GM10266 (cell line): ENCODE measurements around the gene FSCN2.

Experiments used
- DNase-seq: peaks from one replicate; pipeline ENCODE4 v3.0.0; 2012; ENCODE audit errors: extremely low spot score
- TF ChIP-seq, protein P1 (sequence below): IDR thresholded peaks from 2 replicates; pipeline ENCODE4 v1.5.1; 2012; ENCODE audit warnings: mild to moderate bottlenecking, low read depth; ENCODE audit not compliant: control insufficient read depth, insufficient read depth; ENCODE audit errors: missing control alignments

The FSCN2 gene

DNA sequence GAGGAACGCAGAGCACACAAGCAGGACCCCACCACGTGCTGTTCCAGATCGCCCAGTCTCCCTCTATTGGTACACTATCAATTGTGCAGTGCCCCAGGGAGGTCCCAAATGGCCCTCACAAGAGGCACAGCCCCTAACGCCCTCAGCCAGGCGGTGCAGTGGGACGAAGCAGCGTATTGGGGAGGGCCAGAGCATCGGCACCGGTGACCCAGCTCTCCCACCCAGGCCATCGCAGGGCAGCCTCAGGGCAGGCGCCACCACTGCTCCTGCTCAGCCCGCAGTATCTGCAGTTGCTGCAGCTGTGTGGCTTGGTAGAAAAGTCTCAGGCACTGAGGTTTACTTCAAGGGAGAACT lies 29.9 kb downstream of the FSCN2 start:
- no peak for DNase-seq
- TF ChIP-seq, protein P1, sequence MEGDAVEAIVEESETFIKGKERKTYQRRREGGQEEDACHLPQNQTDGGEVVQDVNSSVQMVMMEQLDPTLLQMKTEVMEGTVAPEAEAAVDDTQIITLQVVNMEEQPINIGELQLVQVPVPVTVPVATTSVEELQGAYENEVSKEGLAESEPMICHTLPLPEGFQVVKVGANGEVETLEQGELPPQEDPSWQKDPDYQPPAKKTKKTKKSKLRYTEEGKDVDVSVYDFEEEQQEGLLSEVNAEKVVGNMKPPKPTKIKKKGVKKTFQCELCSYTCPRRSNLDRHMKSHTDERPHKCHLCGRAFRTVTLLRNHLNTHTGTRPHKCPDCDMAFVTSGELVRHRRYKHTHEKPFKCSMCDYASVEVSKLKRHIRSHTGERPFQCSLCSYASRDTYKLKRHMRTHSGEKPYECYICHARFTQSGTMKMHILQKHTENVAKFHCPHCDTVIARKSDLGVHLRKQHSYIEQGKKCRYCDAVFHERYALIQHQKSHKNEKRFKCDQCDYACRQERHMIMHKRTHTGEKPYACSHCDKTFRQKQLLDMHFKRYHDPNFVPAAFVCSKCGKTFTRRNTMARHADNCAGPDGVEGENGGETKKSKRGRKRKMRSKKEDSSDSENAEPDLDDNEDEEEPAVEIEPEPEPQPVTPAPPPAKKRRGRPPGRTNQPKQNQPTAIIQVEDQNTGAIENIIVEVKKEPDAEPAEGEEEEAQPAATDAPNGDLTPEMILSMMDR = no peak

DNA sequence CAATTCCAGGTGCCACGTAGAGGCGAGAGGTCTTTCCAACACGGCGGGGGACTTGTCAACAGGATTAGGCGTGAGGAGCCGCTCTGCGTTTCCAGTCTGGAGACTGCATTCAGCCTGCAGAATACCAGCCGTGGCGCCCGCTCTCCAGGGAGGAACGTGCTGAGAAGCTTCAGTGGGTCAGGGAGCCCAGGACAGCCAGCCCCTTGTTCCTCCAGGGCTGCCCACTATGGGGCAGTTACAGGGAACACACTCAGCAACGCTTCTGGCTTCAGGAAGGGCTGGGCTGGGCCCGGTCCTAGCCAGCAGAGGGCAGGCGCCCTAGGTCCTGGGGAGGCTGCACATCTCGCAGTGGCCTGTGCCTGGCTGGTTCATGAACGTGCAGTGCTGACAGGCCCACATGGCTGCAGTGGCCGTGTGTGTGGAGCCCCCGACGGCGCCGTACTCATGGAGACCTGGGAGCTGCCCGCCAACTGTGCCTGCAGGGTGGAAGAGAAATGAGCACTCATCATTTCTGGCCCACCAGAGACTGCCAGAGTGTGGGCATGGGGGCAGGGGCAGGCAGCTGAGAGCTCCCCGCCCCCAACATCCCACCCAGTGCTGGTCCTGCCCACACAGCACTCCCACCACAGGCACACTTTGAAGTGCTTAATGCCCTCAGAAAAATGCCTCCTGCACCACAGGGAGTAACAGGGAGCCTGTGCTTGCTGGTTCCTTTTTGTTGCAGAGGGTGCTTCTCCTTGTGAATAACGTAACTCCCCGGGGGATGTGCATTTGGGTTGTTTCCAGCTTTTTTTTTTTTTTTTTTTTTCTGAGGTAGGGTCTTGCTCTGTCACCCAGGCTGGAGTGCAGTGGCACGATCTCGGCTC lies 31.0 kb downstream of the FSCN2 start:
- TF ChIP-seq, protein P1 = no peak
- DNase-seq = no peak

DNA sequence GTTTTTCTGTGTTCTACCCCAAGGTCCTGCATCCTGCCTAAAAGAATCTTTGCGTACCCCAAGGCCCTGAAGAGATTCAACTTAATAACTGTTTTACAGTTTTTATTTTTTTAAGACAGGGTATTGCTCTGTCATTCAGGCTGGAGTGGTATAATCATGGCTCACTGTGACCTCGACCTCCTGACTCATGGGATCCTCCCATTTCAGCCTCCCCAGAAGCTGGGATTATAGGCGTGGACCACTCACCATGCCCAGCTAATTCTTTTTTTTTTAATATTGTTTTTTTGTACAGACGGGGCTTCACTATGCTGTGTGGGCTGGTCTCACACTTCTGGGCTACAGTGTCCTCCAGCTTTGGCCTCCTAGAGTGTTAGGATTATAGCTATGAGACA lies 33.3 kb downstream of the FSCN2 start:
- DNase-seq = no peak
- TF ChIP-seq, protein P1 = no peak

DNA sequence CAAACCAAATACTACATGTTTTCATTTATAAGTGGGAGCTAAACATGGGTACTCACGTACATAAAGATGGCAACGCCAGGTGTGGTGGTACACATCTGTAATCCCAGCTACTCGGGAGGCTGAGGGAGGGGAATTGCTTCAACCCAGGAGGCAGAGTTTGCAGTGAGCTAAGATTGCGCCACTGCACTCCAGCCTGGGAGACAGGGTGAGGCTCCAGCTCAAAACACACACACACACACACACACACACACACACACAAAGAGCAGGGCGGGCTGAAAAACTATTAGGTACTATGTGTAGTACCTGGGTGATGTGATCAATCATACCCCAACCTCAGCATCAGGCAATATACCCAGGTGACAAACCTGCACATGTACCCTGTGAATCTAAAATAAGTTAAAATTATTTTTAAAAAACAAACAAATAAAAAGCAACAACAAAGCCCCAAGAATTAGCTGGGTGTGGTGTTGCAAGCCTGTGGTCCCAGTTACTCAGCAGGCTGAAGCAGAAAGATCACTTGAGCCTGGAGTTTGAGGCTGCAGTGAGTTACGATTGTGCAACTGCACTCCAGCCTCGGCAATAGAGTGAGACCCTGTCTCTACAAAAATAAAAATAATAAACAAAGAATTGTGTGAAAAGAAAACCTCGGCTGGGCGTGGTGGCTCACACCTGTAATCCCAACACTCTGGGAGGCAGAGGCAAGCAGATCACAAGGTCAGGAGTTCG lies 35.8 kb downstream of the FSCN2 start:
- DNase-seq = no peak
- TF ChIP-seq, protein P1 = no peak

DNA sequence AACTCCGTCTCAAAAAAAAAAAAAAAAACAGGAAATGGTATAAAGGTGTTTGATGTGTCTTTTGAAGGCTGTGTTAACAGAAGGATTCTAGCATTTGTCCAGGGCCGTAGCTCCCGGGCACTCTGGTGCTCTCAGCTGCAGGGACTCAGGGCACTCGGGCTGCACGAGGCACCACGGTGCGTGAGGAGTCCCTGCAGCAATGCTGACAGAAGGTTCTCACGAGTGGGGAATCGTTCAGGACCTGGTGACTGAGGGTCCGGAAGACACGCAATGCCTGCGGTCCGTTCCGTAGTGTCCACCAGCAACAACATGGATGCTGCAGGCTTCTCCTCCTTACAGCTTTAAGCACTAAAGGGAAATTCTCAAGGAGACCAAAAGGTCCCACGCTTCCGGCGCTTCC lies 36.6 kb downstream of the FSCN2 start:
- TF ChIP-seq, protein P1 = no peak
- no peak for DNase-seq

DNA sequence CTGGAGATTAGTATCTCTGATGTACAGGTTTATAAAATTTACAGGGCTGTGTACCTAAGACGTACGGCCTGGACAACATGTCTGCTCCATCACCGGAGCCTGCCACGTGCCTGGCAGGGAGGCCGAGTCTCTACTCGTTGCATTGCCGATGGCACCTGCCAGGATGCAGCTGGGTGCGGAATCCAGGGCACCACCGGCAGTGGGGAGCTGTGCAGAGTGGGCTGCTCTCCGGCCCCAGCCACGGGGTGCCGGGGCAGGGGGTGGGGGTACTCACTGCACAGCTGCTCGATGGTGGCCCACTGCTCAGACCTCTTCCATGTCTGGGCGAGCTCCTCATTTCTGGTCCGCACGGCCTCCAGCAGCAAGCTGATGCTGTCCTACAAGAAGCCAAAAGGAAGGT lies 37.1 kb downstream of the FSCN2 start:
- TF ChIP-seq, protein P1 = no peak
- DNase-seq = no peak
